Stimulated activated CD4-positive, alpha-beta T cell treated with anti-CD3 and anti-CD28 coated beads, TNF-alpha, amount 100 ng/mL, for 4 hours (primary cell): ENCODE data around the gene C1QTNF12.

Experiments
- DNase-seq, 3 experiments: peaks; one replicate each; pipeline ENCODE4 v3.0.0-alpha.2; 2020; ENCODE audit warnings: low read depth in 3 of 3

C1QTNF12 gene

DNA sequence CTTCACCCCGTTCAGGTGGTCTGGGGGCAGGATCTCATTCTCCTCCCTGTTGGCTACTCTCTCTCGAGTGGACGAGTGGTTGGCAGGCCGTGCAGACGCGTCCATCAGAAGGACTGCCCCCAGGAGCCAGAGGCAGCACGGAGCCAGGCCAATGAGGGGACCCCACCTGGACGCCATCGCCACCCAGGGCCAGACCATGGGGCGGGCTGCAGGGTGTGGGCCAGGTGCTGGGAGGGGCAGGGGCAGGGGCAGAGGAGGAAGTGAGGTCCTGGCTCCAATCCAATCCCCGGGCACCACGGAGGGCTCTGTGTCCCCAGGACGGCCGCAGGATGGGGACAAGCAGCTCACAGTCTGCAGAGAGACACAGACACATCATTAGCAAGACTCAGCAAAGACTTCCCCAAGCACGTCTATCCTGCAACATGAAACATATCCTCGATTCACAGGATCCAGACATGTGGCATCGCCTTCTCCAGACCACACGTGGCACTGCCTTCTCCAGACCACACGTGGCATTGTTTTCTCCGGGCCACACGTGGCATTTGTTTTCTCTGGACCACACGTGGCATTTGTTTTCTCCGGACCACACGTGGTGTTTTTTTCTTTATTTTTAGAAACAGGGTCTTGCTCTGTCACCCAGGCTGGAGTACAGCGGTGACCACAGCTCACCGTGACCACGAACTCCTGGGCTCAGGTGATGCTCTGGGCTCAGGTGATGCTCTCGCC lies 17.8 kb downstream of the C1QTNF12 start:
- DNase-seq = no peak

DNA sequence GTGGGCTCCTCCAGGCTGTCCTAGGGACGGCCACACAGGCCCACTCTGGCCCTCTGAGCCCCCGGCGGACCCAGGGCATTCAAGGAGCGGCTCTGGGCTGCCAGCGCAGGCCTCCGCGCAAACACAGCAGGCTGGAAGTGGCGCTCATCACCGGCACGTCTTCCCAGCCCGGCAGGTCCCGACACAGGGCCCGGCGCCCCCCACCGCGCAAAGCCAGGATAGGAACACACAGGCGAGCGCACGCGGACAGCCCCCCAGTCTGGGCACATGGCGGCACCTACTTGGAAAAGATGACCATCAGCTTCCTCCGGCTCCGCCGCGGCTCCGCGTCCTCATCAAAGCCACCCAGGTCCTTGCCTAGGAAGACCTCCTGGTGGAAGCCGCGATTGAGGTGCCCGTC lies 18.3 kb downstream of the C1QTNF12 start:
- no peak for DNase-seq

DNA sequence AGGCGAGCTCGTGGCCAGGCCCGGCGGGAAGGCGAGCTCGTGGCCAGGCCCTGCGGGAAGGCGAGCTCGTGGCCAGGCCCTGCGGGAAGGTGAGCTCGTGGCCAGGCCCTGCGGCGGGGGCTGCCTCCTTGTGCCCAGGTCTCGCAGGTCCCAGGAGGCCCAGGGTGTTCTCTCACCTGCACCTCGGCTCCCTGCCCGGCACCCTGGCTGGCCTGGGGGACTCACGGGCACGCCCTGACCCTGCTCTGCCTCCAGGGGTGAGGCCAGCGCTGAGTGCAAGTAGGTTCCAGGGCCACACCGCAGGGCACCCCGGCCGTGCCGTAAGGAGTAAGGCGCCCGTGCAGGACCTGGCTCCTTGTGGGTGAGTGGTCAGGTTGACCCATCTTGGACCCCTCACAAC lies 19.1 kb downstream of the C1QTNF12 start:
- no peak for DNase-seq

DNA sequence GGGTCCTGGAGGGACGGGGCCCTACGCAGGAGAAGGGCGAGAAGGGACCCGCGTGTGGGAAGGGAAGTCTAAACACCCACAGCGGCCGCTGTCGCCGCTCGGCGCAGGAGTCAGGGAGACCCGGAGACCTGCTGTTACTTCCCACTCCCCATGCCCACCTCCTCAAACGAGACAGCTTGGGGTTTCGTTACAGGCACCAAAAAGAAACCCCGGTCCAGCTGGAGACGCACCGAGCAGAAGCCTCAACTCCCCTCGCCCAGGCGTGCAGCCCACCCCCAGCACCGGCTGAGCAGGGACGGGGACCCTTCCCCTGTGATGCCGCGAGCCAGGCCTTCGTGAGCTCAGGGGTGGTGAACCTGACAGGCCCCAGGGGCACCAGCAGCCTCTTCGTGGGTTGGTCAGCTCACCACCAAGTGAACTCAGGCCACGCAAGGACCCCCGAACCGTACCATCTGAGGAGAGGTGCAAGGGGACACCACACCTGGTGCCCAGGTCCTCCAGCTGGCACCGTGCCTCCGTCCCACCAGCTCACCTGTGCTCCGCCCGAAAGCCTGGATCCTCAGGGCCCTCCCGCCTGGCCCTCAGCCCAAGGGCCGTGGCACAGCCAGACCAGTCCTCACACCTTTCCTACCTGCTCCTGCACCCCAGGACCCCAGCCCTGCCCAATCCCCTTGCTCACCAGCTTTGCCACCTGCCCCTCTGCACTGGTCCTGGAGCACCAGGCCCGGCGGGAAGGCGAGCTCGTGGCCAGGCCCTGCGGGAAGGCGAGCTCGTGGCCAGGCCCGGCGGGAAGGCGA lies 19.8 kb downstream of the C1QTNF12 start:
- DNase-seq = no peak

DNA sequence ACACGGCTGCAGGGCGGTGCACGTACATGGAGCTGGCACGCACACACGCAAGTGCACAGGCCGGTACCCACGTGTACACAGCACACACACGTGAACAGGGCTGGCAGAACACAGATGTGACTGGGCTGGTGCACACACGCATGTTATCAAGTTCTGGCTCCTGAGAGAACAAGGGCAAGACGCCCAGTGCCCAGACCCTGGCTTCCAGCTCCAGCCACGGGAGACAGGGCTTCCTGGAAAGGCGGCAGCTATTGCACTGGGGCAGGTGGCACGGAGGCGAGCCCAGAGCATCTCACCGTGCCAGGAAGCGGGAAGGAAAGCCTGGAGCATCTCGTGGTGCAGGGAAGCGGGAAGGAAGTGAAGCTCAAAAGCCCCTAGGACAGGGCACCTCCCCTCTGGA lies 20.6 kb downstream of the C1QTNF12 start:
- DNase-seq = no peak

DNA sequence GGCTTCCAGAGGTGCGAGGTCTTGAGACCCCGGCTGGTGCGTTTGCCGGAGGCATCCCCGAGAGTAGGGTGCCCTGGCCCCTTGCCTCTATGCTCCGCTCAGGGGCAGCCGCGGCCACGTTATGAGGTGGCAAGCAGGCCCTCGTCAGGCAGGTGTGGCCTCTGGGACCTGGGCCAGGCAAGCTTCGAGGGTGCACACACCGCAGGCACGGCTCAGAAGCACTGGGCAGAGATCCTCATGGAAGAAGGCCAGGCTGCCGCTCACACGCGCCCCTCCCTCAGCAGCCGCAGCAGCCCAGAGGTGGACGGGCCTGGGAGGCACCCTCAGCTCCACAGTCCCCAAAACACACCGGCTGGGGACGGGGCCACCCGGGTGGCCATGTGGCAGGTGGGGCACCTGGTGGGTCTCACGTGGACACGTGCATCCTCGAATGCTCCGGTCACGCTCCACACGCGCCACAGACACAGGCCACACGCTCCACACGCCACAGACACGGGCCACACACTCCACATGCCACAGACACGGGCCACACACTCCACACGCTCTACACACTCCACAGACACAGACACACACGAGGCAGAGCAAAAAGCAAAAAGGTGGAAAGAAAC lies 21.2 kb downstream of the C1QTNF12 start:
- no peak for DNase-seq

DNA sequence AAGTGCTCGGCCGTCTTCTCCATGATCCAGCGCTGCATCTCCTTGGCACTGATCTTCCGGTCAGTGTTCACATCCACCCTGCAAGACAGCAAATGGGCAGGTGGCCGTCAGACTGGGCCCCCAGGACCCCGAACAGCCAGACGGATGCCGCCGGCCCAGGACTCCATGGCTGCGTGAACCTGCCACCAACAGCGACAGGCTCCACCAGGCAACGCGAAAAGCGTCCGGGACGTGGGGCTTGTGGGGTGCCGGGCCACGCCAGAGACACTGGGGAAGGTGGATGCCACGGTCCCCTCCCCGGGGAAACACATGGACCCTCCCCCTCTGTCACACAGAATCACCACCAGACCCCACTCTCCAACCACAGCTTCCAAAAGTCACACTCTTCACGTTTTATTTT lies 22.6 kb downstream of the C1QTNF12 start:
- DNase-seq = no peak

DNA sequence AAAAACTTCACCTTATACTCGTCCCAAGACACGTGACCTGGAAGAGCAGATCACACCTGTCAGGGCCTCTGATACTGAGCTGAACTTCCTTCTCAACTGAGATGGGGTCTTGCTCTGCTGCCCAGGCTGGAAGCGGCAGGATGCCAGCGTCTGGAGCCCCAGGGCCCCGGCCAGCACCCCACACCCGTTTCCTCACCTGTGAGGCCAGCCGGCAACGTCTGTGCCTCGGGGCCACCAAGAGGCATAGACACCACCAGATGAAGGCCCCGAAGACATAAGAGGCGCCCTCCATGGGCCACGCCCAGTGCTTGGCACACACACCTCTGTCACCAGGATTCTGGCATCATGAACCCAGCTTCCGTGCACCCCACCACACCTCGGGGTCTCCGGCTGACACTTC lies 23.2 kb downstream of the C1QTNF12 start:
- DNase-seq = no peak

DNA sequence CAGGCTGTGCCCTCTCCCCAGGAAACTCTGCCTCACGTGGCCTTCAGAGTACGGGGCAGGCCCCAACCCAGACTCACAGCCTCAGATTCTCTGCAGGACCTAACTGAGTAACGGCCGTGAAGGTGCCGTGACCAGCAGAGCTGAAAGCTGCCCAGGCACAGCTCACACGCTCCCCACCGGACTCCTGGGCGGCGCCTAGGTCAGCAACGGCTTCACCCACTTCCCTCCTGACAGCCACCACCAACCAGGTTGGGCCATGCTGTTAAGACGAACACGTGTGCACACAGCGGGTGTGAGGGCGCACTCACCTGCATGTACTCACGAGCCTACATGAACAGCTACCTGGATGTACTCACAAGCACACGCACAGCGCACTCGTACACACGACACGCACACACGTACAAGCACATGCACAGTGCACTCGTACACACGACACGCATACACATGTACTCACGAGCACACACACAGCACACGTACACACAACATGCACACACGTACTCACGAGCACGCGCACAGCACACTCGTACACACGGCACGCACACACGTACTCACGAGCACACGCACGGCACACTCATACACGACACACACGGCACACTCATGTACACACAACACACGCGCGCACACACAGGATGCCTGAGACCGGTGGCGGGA lies 23.8 kb downstream of the C1QTNF12 start:
- DNase-seq = no peak

DNA sequence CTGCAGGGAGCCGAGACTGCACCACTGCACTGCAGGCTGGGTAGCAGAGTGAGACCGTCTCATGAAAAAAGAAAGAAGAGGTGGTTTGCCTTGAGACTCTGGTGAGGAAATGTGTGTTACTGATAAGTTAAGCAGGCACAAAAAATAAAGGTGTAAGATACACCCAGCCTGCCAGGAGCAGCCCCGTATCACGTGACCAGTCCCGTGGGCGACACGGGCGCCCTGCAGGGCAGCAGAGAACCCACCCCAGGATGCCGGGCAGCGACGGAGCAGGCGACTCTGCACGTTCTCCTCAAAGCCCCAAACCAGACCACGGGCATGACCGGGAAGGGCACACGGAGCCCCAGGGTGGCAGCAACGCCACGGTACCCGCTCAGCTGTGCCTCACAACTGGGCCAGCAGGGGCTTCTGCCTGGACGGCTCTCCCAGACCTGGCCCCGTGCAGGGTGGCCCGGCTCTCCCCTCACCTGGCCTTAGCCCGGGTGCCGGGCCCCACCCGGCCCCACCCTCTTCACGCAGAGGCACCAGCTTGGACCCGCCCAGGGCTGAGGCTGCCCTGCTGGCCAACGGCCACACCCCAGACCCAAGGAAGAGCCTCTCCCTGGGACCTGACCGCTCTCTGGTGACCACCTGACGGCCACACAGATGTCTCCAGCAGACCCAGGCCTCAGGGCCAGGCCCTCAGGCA lies 24.5 kb downstream of the C1QTNF12 start:
- DNase-seq = no peak

DNA sequence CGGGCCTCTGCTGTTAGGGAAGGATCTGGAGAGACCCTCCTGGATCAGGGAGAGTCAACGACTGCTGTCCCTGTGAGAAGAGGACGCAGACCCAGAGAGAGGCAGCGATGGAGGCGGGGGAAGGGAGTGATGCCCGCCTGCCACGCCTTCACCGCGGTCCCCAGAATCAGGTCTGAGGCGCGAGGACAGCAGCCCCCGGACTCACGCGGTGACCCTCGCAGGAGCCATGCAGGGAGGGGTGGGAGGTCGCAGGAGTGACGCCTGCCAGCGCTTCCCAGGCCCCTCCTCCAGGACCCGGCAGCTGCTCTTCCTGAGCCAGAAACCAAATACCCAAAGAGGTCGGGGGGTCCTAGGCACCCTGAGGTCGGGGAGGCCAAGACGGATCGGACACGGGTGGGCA lies 26.3 kb downstream of the C1QTNF12 start:
- no peak for DNase-seq

DNA sequence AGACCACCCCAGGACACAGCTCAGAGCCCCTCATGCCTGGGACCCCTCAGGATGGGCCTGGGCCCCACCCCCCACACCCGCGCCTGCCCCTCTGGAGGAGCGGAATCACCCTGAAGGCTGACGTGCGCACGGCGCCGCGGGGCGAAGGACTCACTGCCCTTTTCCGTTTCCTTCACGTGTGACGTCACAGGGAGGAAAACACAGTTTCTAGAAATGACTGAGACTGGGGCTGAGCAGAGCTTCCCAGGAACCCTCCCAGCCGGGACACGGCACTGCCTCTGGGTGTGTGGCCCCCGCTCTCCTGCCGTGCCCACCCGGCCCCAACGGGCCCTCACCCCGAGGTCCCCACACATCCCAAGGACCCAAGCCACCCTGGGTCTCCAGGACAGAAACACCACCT lies 27.2 kb downstream of the C1QTNF12 start:
- DNase-seq = peak in 1 of 3 experiments; percentile 59

DNA sequence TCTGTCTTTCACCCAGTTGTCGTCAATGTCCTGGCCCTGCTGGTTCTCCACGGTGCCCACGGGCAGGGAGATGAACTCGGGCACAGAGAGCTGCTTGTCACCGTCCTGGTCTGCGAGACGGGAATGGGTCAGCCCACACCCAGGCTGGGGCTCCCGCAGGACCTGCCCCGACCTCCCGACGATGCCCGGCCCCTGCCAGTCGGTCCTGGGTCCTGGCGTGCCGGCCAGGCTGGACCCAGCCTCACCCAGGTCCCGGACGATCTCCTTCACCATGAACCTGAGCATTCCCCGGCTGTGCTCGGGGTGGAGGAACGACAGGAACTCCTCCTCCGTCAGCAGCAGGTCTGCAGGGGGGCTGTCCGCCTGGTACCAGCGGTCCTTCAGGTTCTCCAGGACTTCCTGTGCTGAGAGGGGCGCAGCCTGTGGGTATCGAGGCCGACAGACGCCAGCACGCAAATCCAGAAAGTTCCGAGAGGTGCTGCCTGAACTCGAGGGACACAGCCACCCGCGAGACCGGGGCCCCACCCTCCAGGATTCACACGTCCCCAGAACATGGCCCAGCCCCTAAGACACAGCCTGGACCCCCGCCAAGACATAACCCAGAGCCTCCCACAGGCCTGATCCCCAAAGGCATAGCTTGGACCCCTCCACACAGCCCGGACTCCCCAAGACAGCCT lies 27.9 kb downstream of the C1QTNF12 start:
- no peak for DNase-seq

DNA sequence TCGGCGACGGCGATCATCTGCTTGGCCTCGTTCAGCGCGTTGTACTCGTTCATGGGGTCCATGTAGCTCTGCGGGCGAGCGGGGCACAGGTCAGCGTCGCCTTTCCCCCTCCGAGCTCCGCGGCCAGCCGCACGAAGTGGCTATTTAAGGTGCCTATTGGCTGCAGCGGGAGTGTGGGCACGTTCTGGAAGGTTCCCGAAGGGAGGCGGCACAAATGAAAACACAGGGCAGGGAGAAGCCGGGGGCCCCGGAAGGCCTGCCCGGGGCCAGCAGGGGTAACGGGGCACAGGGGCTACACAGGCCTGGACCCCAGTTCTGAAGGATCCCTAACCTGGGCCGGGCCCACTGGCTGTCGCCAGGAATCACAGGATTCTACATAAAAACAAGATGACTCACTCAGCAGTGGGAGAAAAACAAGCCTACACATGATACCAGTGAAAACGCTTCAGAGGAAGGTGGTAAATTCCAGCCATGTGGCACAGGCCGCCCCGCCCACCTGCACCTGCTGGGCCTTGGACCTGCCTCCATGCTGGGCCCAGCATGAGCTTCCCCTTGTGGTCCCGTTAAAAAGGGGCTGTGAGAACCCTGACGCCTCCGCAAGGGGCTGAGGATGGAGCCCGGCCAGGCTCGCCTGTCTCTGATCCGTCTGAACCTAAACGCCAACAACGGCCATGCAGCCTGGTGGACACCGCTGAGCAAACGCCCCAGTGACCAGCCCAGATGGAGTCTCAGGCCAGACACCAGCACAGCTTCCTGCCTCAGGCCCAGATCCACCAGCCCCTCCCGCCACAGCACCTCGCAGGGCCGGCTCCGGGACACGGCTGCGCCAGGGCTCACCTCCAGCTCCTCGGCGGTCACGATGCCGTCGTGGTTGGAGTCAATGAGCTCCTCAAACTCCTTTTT lies 28.6 kb downstream of the C1QTNF12 start:
- DNase-seq = peak in 1 of 3 experiments; percentile 34

DNA sequence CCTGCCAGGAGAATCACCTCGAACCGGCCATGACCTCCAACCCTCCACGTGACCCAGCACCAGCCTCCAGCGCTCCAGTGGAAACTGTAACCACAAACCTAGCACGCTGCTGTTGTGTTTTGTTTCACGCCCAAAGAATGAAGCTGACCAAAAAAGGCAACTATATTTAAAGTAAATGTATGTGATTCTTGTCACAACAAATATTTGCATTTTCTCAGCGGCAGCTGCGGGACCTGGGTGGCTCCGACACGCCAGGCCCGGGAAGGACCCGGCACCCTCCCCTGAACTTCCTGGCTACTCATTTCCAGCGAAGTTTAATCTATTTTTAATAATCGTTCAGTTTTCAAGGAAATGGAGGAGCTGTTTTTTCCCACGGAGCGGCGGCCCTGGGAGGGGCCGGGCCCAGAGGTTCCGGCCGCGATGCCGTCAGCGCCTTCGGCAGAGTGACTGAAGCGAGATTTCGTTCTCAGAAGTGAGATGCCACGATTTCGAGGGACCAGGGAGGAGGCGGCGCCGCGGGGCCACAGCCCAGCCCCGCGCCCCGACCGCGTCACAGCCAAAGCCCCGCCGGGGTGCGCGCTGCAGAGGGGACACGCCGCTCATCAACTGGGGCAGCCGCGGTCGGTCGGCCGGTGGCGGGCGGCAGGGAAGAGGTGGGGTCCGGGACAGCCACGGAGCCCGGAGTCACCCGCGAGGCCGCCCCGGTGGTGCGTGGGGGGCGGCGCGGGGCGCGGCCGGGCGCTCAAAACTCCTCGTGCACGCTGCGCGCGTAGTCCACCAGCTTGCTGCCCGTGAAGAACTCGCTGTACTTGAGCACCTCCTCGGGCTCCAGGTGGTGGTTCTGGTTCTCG lies 29.5 kb downstream of the C1QTNF12 start:
- no peak for DNase-seq

DNA sequence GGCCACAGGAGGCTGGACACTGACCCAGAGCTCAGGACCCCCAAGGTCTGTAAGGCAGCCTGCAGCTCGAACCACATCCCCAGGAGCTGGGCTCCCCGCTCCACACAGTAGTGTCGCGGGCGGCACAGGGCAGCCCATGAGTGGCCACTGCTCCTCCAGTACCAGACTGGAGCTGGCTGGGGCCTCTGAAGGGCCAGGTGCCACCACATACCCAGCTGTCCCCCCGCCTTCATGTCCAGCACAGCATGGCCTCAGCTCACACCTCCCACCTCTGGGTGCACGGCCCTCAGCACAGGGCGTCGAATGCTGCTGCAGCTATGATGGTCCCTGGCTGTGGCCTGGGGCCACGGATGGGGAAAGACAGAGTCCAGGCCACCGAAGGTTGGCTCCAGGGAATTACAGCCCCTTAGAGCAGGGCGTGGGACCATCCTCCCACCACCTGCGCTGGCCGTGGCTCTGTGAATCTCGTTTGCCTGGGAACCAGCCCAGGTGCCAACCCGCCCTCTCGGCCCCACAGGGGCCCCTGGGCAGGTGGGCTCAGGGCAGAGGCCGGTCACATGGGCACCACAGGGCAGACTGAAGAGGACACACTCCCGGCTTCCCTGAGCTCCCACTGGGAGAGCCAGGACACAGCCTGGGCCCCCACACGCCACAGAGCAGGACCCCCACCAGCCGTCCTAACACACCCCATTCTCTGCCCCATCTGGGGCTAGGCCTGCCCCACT lies 30.5 kb downstream of the C1QTNF12 start:
- DNase-seq = no peak

DNA sequence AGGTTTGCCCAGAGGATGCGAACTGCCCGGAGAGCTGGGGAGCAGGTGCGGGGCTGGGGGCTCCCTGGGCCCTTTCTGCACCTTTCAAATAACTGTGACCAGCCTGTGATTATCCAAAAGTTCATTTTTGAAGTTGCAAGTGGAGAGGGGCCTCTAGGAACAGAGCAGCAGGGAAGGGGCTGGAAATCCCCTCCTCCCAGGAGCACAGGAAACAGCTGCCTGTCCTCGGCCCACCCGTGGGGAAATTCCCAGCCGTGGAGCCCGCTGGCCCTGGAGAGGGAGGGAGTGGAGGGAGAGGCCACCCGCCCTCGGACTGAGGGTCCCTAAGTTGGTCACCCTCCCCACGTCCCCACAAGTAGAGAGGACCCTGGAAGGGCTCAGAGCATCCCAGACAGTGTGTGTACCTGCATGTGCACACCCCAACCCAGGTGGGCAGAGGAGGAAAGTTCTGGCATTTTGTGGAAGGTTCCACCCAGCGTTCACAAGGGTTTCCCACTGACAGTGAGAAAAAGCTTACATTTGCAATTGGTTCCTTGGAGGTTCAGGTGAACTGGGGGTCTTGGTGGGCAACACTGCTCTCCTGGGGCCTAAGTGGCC lies 31.3 kb downstream of the C1QTNF12 start:
- no peak for DNase-seq
